Gastroesophageal sphincter (tissue), 4 donors: ENCODE data around the gene IQSEC3. TPM values are rescaled to one million over a fixed set of nuclear protein-coding genes. Genes with fewer than 3 reads are reported as not detected.

Experiments
- ATAC-seq: fragments of 150-250 bp; one replicate; pipeline ENCODE4 v1.9.1; 2016; ENCODE audit warnings: mild to moderate bottlenecking, moderate library complexity
- H3K27ac ChIP-seq, 4 donors: fragments of 200-600 bp; sonication (generic) in 3 of 4; 1 replicate in 3 of 4; 2 replicates in 1 of 4; pipeline ENCODE4 v1.5.1; 2016 to 2019
- H3K27me3 ChIP-seq: fragments of 200-600 bp; sonication (generic); one replicate; pipeline ENCODE4 v1.5.1; 2019
- H3K36me3 ChIP-seq, 2 donors: fragments of 200-600 bp; sonication (generic); one replicate each; pipeline ENCODE4 v1.5.1; 2019; ENCODE audit warnings: control low read depth in 1 of 2
- H3K4me1 ChIP-seq, 3 donors: fragments of 200-600 bp; sonication (generic); 1 replicate in 2 of 3; 2 replicates in 1 of 3; pipeline ENCODE4 v1.5.1; 2016 to 2019; ENCODE audit warnings: control low read depth in 2 of 3
- H3K4me3 ChIP-seq, 2 donors: fragments of 200-600 bp; sonication (generic); one replicate each; pipeline ENCODE4 v1.5.1; 2019; ENCODE audit warnings: mild to moderate bottlenecking in 1 of 2, moderate library complexity in 1 of 2
- H3K9me3 ChIP-seq, 3 donors: fragments of 200-600 bp; sonication (generic); one replicate each; pipeline ENCODE4 v1.5.1; 2017 to 2019; ENCODE audit warnings: control low read depth in 2 of 3
- EP300 ChIP-seq: sonication (generic); formaldehyde crosslinking; IDR thresholded peaks from one replicate; pipeline ENCODE4 v1.6.1; 2017; ENCODE audit warnings: antibody characterized with exemption, mild to moderate bottlenecking
- POLR2A ChIP-seq, 2 donors: fragments of 450-650 bp; IDR thresholded peaks; one replicate each; pipeline ENCODE4 v1.6.1; 2017; ENCODE audit warnings: antibody characterized with exemption in 2 of 2, mild to moderate bottlenecking in 2 of 2, moderate library complexity in 1 of 2
- POLR2AphosphoS5 ChIP-seq: sonication (generic); formaldehyde crosslinking; IDR thresholded peaks from one replicate; pipeline ENCODE4 v1.6.1; 2017; ENCODE audit warnings: antibody characterized with exemption
- WGBS, 2 donors: methylation state at CpG; one replicate each; pipeline ENCODE4 v1.1.5; 2018; ENCODE audit warnings: low coverage in 1 of 2; 5-methylcytosine and 5-hydroxymethylcytosine counted together
- total RNA-seq, 4 donors: library from RNA; depleted of rRNA; stranded (reverse); fragments of >200 nt; gene quantifications; one replicate each; pipeline ENCODE4 v1.1.0, GENCODE V29; 2016
- TF ChIP-seq, protein P1 (sequence below), 4 experiments: fragments of 200-600 bp in 2 of 4; fragments of 450-650 bp in 2 of 4; sonication (generic) in 1 of 4; IDR thresholded peaks; one replicate each; pipeline ENCODE4 v1.5.1; 2017 to 2019; ENCODE audit warnings: antibody characterized with exemption in 4 of 4, mild to moderate bottlenecking in 2 of 4, moderate library complexity in 2 of 4

The IQSEC3 gene
- total RNA-seq, 4 donors from 2014 or later = 0.07 to 2.4 (median 0.57) TPM

DNA sequence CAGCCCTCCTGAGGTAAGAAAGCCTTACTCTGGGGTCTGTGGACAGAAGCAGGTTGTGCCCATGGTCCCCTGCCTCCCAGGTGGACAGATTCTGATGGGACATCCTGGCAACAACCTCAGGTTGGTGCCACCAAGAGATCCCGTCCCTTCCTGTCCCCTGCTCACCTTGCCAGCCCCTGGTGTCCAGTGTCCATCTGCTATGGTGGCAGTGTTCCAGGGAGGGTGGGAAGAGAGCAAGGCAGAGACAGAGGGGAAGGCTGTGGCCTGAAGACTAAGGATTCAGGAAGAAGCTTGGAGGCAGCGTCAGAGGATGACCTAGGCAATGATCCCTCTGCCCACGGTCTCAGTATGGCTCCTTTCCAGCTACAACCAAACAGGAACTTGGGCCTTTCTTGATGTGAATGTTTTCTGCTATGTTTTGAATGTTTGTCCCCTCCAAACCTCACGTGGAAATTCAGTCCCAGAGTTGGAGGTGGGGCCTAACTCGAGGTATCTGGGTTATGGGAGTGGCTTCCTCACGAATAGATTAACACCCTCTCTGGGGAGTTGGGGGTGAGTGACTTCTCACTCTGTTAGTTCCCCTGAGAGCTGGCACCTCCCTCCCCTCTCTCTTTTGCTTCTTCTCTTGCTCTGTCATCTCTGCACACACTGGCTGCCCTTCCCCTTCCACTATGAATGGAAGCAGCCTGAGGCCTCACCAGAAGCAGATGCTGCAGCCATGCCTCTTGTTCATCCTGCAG, 26.9 kb downstream of the IQSEC3 start:
- Histone ChIP-seq H3K36me3 (no peaks in the 10 kb centered on the region), H3K9me3 (peaks cover 0 to 33% (median 0%) of the 10 kb centered on the region in 3 donors), H3K27me3 (peaks cover 34% of the 10 kb centered on the region), H3K27ac (no peak overlapping the region), H3K4me3 (no peak overlapping the region), H3K4me1 (no peaks in the 10 kb centered on the region)
- WGBS, 2 donors = 30 to 37% methylated on average over 2 of the region's 6 CpGs
- no peak for TF ChIP-seq POLR2A (IDR thresholded peaks at IDR 0.05)
- TF ChIP-seq EP300 = no peak
- TF ChIP-seq, protein P1, sequence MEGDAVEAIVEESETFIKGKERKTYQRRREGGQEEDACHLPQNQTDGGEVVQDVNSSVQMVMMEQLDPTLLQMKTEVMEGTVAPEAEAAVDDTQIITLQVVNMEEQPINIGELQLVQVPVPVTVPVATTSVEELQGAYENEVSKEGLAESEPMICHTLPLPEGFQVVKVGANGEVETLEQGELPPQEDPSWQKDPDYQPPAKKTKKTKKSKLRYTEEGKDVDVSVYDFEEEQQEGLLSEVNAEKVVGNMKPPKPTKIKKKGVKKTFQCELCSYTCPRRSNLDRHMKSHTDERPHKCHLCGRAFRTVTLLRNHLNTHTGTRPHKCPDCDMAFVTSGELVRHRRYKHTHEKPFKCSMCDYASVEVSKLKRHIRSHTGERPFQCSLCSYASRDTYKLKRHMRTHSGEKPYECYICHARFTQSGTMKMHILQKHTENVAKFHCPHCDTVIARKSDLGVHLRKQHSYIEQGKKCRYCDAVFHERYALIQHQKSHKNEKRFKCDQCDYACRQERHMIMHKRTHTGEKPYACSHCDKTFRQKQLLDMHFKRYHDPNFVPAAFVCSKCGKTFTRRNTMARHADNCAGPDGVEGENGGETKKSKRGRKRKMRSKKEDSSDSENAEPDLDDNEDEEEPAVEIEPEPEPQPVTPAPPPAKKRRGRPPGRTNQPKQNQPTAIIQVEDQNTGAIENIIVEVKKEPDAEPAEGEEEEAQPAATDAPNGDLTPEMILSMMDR (IDR thresholded peaks at IDR 0.05) = no peak
- TF ChIP-seq POLR2AphosphoS5 = no peak
- no peak for ATAC-seq

DNA sequence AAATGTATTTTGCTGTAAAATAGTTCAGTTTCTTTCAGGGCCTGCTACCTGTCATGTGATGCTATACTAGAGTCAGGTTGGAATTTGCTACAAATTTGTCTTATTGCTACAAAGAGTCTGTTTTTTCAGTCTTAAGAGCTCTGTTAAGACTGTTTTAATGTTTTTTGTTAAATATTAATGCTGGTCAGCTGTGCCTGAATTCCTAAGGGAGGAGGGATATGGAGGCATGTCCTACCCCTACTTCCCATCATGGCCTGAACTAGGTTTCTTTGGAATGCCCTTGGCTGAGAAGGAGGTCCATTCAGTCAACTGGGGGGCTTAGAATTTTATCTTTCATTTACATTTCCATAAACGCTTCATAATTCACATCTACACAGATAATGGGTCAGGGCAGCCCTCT, 30.0 kb downstream of the IQSEC3 start:
- Histone ChIP-seq H3K27ac (no peak overlapping the region), H3K27me3 (peaks cover 65% of the 10 kb centered on the region), H3K4me3 (no peak overlapping the region), H3K36me3 (no peaks in the 10 kb centered on the region), H3K9me3 (peaks cover 0 to 3% (median 0%) of the 10 kb centered on the region in 3 donors), H3K4me1 (no peaks in the 10 kb centered on the region)
- no peak for ATAC-seq
- no peak for TF ChIP-seq POLR2AphosphoS5
- TF ChIP-seq EP300 = no peak
- TF ChIP-seq, protein P1 (IDR thresholded peaks at IDR 0.05) = no peak
- no peak for TF ChIP-seq POLR2A (IDR thresholded peaks at IDR 0.05)
- WGBS, 2 donors = 75 to 86% methylated on average over 1 of the region's 1 CpG

DNA sequence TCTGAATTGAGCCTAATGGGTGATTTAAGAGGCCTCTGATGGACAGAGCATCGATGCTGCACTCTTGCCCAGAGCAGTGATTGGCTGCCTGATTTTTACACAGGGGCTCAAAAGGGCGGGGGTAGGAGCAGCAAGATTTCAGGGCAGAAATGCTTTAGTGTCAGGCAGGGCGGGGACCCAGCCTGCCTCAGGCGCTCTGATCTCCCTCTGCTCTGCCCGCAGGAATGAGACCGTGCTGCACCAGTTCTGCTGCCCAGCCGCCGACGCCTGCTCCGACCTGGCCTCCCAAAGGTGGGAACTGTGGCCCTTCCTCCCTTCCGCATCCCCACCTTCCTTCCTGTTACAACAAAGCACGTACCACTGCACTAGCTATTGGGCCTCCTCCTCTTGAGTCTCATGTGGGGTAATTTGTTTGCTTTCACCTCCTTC, 32.4 kb downstream of the IQSEC3 start:
- H3K27me3 ChIP-seq = peaks cover 86% of the 10 kb centered on the region
- no peaks in the 10 kb centered on the region for H3K4me1 ChIP-seq
- no peak overlapping the region for H3K27ac ChIP-seq
- H3K9me3 ChIP-seq = no peaks in the 10 kb centered on the region
- 20 to 23% methylated on average over 4 to 8 of the region's 12 CpGs for WGBS, 2 donors
- H3K36me3 ChIP-seq = no peaks in the 10 kb centered on the region
- TF ChIP-seq, protein P1 (IDR thresholded peaks at IDR 0.05) = no peak
- no peak for TF ChIP-seq POLR2AphosphoS5
- no peak for ATAC-seq
- no peak overlapping the region for H3K4me3 ChIP-seq

DNA sequence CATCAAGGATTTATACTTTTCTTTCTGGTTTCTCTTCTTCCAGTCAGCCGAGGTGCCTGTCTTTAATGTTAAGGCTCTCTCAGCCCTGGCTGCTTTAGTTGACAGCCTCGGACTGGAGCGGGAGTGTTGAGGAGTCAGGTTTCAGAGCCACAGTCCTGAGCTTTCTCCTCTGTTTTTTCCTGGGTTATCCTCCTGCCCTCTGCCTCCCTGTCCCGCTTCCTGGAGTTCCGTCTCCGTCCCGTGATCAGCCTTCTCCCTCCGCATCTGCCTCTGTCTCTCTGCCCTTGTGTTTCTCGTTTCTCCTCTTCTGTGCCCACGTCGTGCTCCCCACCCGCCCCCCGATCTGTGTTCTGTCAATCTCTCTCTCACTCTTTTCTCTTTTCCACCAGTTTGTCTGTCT, 33.0 kb downstream of the IQSEC3 start:
- ATAC-seq = no peak

More for the DNA sequence above, 33.0 kb downstream of the IQSEC3 start:
- TF ChIP-seq POLR2AphosphoS5 = no peak
- TF ChIP-seq POLR2A (IDR thresholded peaks at IDR 0.05) = no peak
- TF ChIP-seq, protein P1 (IDR thresholded peaks at IDR 0.05) = no peak
- no peak for TF ChIP-seq EP300
- Histone ChIP-seq H3K27me3 (peaks cover 86% of the 10 kb centered on the region), H3K4me3 (no peak overlapping the region), H3K9me3 (no peaks in the 10 kb centered on the region), H3K36me3 (no peaks in the 10 kb centered on the region), H3K27ac (no peak overlapping the region), H3K4me1 (peaks cover 0 to 3% (median 0%) of the 10 kb centered on the region in 3 donors)
- WGBS, 2 donors = 11 to 27% methylated on average over 10 to 13 of the region's 13 CpGs
